PC-9 (cell line): ENCODE measurements around the gene TNFSF13B. TPM values are rescaled to one million over a fixed set of nuclear protein-coding genes. Genes with fewer than 3 reads are reported as not detected.

ENCODE experiments used
- BruUV-seq: library from RNA; stranded (reverse); fragments of 400-500 nt; replicated peaks from 2 replicates; lab custom pipeline; 2021; lab: Mats Ljungman, UMichigan
- CTCF ChIA-PET: fragments of 300-600 bp; sonication (Branson Sonifier 250); formaldehyde crosslinking; loops from one replicate; lab custom pipeline; 2022; ENCODE audit warnings: antibody characterized with exemption; lab: Charles Lee
- POLR2A ChIA-PET: fragments of 300-600 bp; sonication (Branson Sonifier 250); formaldehyde crosslinking; loops from one replicate; lab custom pipeline; 2022; ENCODE audit warnings: antibody characterized with exemption; ENCODE audit not compliant: unreplicated experiment; lab: Charles Lee
- DNase-seq, 2 experiments: peaks; one replicate each; pipeline versions ENCODE4 v3.0.0 to v3.0.0-alpha.2; 2015 to 2022; ENCODE audit warnings: mixed read lengths in 1 of 2
- H2AFZ ChIP-seq: fragments of 200-600 bp; sonication (generic); 2 replicates; pipeline ENCODE4 v1.8.1; 2017; ENCODE audit warnings: antibody characterized with exemption
- H3F3A ChIP-seq: fragments of 200-600 bp; sonication (generic); 2 replicates; pipeline ENCODE4 v1.8.1; 2017; ENCODE audit warnings: antibody characterized with exemption, mild to moderate bottlenecking, low read depth; ENCODE audit not compliant: insufficient read depth
- H3K27ac ChIP-seq: fragments of 200-600 bp; sonication (generic); 2 replicates; pipeline ENCODE4 v1.6.1; 2016; ENCODE audit warnings: mixed run types
- H3K27me3 ChIP-seq: fragments of 200-600 bp; sonication (generic); 2 replicates; pipeline ENCODE4 v1.6.1; 2016; ENCODE audit warnings: low read depth, mixed run types; ENCODE audit not compliant: insufficient read depth
- H3K36me3 ChIP-seq: fragments of 200-600 bp; sonication (generic); 2 replicates; pipeline ENCODE4 v1.6.1; 2016; ENCODE audit warnings: low read depth, mixed run types
- H3K4me1 ChIP-seq: fragments of 200-600 bp; sonication (generic); replicated peaks from 2 replicates; pipeline ENCODE4 v1.6.1; 2016; ENCODE audit warnings: mixed run types; ENCODE audit not compliant: insufficient read depth
- H3K4me2 ChIP-seq: fragments of 200-600 bp; sonication (generic); 2 replicates; pipeline ENCODE4 v1.6.1; 2017; ENCODE audit warnings: mixed run types
- H3K4me3 ChIP-seq: fragments of 200-600 bp; sonication (generic); 2 replicates; pipeline ENCODE4 v1.6.1; 2016; ENCODE audit warnings: mixed run types
- H3K79me2 ChIP-seq: fragments of 200-600 bp; sonication (generic); 2 replicates; pipeline ENCODE4 v1.6.1; 2017; ENCODE audit warnings: low read depth, mixed run types
- H3K9me2 ChIP-seq: fragments of 200-600 bp; sonication (generic); 2 replicates; pipeline ENCODE4 v1.8.1; 2017; ENCODE audit warnings: mild to moderate bottlenecking; ENCODE audit not compliant: insufficient read depth
- H3K9me3 ChIP-seq: fragments of 200-600 bp; sonication (generic); 2 replicates; pipeline ENCODE4 v1.8.1; 2016; ENCODE audit warnings: low read depth; ENCODE audit not compliant: insufficient read depth
- H4K20me1 ChIP-seq: fragments of 200-600 bp; sonication (generic); 2 replicates; pipeline ENCODE4 v1.8.1; 2017; ENCODE audit not compliant: insufficient read depth
- EZH2 ChIP-seq: fragments of 200-600 bp; sonication (generic); IDR thresholded peaks from 2 replicates; pipeline ENCODE4 v1.8.0; 2017; ENCODE audit warnings: antibody characterized with exemption, low read depth
- intact Hi-C: fragments of 100-400 bp; cut with micrococcal nuclease; formaldehyde crosslinking; loops from one replicate; pipeline ENCODE4 v1.10.0; 2022; ENCODE audit not compliant: unreplicated experiment
- total RNA-seq: library from RNA; stranded (reverse); gene quantifications from 2 replicates; pipeline ENCODE4 v1.2.3, GENCODE V29; 2021
- TF ChIP-seq, protein P1 (sequence below): fragments of 200-600 bp; sonication (generic); conservative IDR thresholded peaks from 2 replicates; pipeline ENCODE4 v1.6.1; 2017; ENCODE audit warnings: mixed run types, antibody characterized with exemption, mild to moderate bottlenecking, moderate library complexity

Gene TNFSF13B
- total RNA-seq, 1 experiment from 2014 or later: 2.0 TPM

DNA sequence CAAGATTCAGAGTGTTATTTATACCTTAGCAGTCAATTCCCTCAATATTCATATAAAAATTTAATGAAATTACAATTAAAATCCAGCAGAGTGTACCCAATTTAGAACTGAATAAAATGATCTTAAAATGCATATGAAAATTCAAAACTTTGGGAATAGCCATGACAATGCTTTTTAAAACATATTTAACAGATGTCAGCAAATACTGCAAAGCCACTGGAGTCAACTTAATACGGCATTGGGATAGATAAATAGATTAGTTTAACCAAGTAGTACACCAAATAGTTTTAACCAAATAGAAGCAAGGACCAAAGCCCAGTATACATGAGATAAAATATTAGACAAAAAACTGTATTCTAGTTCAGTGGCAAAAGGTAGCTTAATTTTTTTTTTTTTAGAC, 79.8 kb downstream of the TNFSF13B start:
- Histone ChIP-seq H3K79me2 (no peaks in the 10 kb centered on the region), H3K27ac (no peak overlapping the region), H3K9me3 (no peaks in the 10 kb centered on the region), H3K4me1 (no peaks in the 10 kb centered on the region), H3K27me3 (peaks cover 95% of the 10 kb centered on the region), H3K4me3 (no peak overlapping the region), H3K36me3 (no peaks in the 10 kb centered on the region), H2AFZ (no peak overlapping the region), H3F3A (no peaks in the 10 kb centered on the region), H3K4me2 (no peak overlapping the region), H4K20me1 (no peaks in the 10 kb centered on the region), H3K9me2 (no peaks in the 10 kb centered on the region)
- DNase-seq: no peak
- no TSS peak for BruUV-seq
- POLR2A ChIA-PET: no interaction called here
- TF ChIP-seq, protein P1, sequence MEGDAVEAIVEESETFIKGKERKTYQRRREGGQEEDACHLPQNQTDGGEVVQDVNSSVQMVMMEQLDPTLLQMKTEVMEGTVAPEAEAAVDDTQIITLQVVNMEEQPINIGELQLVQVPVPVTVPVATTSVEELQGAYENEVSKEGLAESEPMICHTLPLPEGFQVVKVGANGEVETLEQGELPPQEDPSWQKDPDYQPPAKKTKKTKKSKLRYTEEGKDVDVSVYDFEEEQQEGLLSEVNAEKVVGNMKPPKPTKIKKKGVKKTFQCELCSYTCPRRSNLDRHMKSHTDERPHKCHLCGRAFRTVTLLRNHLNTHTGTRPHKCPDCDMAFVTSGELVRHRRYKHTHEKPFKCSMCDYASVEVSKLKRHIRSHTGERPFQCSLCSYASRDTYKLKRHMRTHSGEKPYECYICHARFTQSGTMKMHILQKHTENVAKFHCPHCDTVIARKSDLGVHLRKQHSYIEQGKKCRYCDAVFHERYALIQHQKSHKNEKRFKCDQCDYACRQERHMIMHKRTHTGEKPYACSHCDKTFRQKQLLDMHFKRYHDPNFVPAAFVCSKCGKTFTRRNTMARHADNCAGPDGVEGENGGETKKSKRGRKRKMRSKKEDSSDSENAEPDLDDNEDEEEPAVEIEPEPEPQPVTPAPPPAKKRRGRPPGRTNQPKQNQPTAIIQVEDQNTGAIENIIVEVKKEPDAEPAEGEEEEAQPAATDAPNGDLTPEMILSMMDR: no peak
- TF ChIP-seq EZH2: no peak
- intact Hi-C loops: no loop called here
- CTCF ChIA-PET: no interaction called here

DNA sequence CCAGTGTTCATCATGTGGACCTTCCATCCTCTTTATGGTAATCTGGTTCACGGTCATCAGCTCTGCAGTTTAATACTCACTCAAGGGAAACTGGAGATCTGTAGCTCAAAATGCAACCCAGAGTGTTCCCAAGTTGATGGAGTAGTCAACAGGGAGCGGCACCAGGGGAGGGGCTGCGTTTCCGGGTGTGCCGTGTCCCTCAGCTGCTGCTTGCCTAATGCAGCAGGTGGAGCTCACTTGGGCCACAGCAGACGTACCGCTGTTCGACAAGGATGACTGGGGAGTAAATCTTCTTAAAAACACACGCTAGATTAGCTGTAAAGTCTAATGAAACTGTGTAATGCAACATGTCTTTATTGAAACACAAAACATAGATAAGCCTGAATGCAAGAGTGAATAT, 81.1 kb downstream of the TNFSF13B start:
- Histone ChIP-seq H3K4me3 (no peak overlapping the region), H3F3A (no peaks in the 10 kb centered on the region), H4K20me1 (no peaks in the 10 kb centered on the region), H3K79me2 (no peaks in the 10 kb centered on the region), H3K27me3 (peaks cover 92% of the 10 kb centered on the region), H3K9me3 (no peaks in the 10 kb centered on the region), H3K9me2 (no peaks in the 10 kb centered on the region), H2AFZ (no peak overlapping the region), H3K4me2 (no peak overlapping the region), H3K27ac (no peak overlapping the region), H3K4me1 (no peaks in the 10 kb centered on the region), H3K36me3 (no peaks in the 10 kb centered on the region)
- intact Hi-C loops: no loop called here
- ChIA-PET POLR2A (no interaction called here), CTCF (no interaction called here)
- no peak for DNase-seq
- no TSS peak for BruUV-seq
- TF ChIP-seq, protein P1: no peak
- no peak for TF ChIP-seq EZH2

DNA sequence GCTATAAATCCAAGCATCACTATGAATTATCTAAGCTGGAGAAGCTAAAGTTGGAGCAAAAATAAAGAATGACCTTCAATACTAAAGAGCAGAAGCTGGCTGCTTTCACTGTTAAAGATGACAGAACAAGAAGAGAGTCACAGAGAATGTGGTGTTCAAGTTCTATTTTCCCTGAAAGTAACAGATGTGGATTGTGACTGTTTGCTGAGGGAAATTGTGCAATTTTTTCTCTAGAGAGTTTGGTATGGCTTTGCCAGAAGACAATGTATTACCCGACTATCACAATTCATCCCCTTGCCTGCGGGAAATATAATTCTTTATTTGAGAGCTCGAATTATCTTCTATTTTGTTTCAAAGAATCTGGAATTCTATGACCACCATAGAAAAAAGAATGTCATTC, 83.1 kb downstream of the TNFSF13B start:
- no peak for DNase-seq

More for the DNA sequence above, 83.1 kb downstream of the TNFSF13B start:
- no peak for TF ChIP-seq EZH2
- TF ChIP-seq, protein P1: no peak
- ChIA-PET POLR2A (no interaction called here), CTCF (no interaction called here)
- BruUV-seq: no TSS peak
- Histone ChIP-seq H3K4me2 (no peak overlapping the region), H3K4me1 (no peaks in the 10 kb centered on the region), H3K27ac (no peak overlapping the region), H3K9me2 (no peaks in the 10 kb centered on the region), H3K36me3 (no peaks in the 10 kb centered on the region), H3K79me2 (no peaks in the 10 kb centered on the region), H2AFZ (no peak overlapping the region), H4K20me1 (no peaks in the 10 kb centered on the region), H3K9me3 (no peaks in the 10 kb centered on the region), H3K27me3 (peaks cover 71% of the 10 kb centered on the region), H3F3A (no peaks in the 10 kb centered on the region), H3K4me3 (no peak overlapping the region)
- intact Hi-C loops: no loop called here
